GM19043 (cell line): ENCODE data around the gene CLVS2.

Experiments
- ATAC-seq: cut with Tn5 transposase; IDR thresholded peaks from one replicate; pipeline ENCODE4 v1.9.1; 2021; ENCODE audit warnings: low read depth; ENCODE audit not compliant: unreplicated experiment

CLVS2 gene

GRCh38 chr6:122995921-122996793, at the start of gene CLVS2:
CLVS2 (plus strand) TSS chr6:122996235; CDS start chr6:122997778, 1,543 bp downstream.
- ATAC-seq = no peak

- no peak for ATAC-seq
Observed at GRCh38 chr6:122947355-122947754, 48.7 kb upstream of the CLVS2 start.

GRCh38 chr6:122953766-122954165, 42.3 kb upstream of the CLVS2 start:
- no peak for ATAC-seq

- ATAC-seq = no peak
Observed at GRCh38 chr6:122956376-122956775, 39.7 kb upstream of the CLVS2 start.

- no peak for ATAC-seq
Observed at GRCh38 chr6:122962000-122962624, 33.9 kb upstream of the CLVS2 start.

- no peak for ATAC-seq
Observed at GRCh38 chr6:122969999-122970533, 26.0 kb upstream of the CLVS2 start.

- no peak for ATAC-seq
Observed at GRCh38 chr6:122977180-122977579, 18.9 kb upstream of the CLVS2 start.

- no peak for ATAC-seq
Observed at GRCh38 chr6:122984393-122984792, 11.6 kb upstream of the CLVS2 start.

- ATAC-seq = no peak
Observed at GRCh38 chr6:122994256-122994655, 1.8 kb upstream of the CLVS2 start.

- ATAC-seq = no peak
Observed at GRCh38 chr6:122996794-122997505, 915 bp downstream of the CLVS2 start.

GRCh38 chr6:122997541-122998150, 1.6 kb downstream of the CLVS2 start:
- no peak for ATAC-seq

GRCh38 chr6:122998403-122998975, 2.5 kb downstream of the CLVS2 start:
- no peak for ATAC-seq

GRCh38 chr6:123000244-123000770, 4.3 kb downstream of the CLVS2 start:
- no peak for ATAC-seq

GRCh38 chr6:123001540-123001939, 5.5 kb downstream of the CLVS2 start:
- no peak for ATAC-seq

GRCh38 chr6:123007885-123008284, 11.8 kb downstream of the CLVS2 start:
- ATAC-seq = no peak

- no peak for ATAC-seq
Observed at GRCh38 chr6:123009059-123009458, 13.0 kb downstream of the CLVS2 start.

- ATAC-seq = no peak
Observed at GRCh38 chr6:123014835-123015234, 18.8 kb downstream of the CLVS2 start.

- ATAC-seq = no peak
Observed at GRCh38 chr6:123016431-123017103, 20.5 kb downstream of the CLVS2 start.

- ATAC-seq = no peak
Observed at GRCh38 chr6:123017104-123017682, 21.2 kb downstream of the CLVS2 start.
